GM18502 (cell line): ENCODE results near the gene ZNF446.
"Not testable (repeated sequence)": the region's sequence is repeated elsewhere in the genome, so short reads cannot be mapped to it uniquely, and the experiment has no call there.

ENCODE experiments used
- ATAC-seq: cut with Tn5 transposase; IDR thresholded peaks from one replicate; pipeline ENCODE4 v1.9.1; 2021; ENCODE audit warnings: mild to moderate bottlenecking; ENCODE audit not compliant: unreplicated experiment, poor library complexity

Gene ZNF446

GRCh38 chr19:58469241-58470013, 6.7 kb upstream of the ZNF446 start:
- no peak for ATAC-seq

GRCh38 chr19:58470837-58471543, 5.2 kb upstream of the ZNF446 start:
- not testable (repeated sequence) for ATAC-seq

- ATAC-seq = no peak
Observed at GRCh38 chr19:58471736-58472135, 4.4 kb upstream of the ZNF446 start.

- no peak for ATAC-seq
Observed at GRCh38 chr19:58473775-58474174, 2.4 kb upstream of the ZNF446 start.

GRCh38 chr19:58474291-58474996, 1.7 kb upstream of the ZNF446 start:
- no peak for ATAC-seq

- ATAC-seq = peak; percentile 11
Observed at GRCh38 chr19:58474997-58475713, 997 bp upstream of the ZNF446 start.

- no peak for ATAC-seq
Observed at GRCh38 chr19:58476498-58477015, 405 bp downstream of the ZNF446 start.

GRCh38 chr19:58477130-58477529, 978 bp downstream of the ZNF446 start:
- ATAC-seq = no peak

GRCh38 chr19:58477871-58478270, 1.7 kb downstream of the ZNF446 start:
- ATAC-seq = no peak

- ATAC-seq = no peak
Observed at GRCh38 chr19:58479303-58479702, 3.2 kb downstream of the ZNF446 start.

GRCh38 chr19:58479736-58480480, 3.8 kb downstream of the ZNF446 start:
- no peak for ATAC-seq

- ATAC-seq = no peak
Observed at GRCh38 chr19:58480481-58480830, 4.3 kb downstream of the ZNF446 start.

GRCh38 chr19:58480831-58481230, 4.7 kb downstream of the ZNF446 start:
- ATAC-seq = no peak

- ATAC-seq = no peak
Observed at GRCh38 chr19:58482372-58482771, 6.2 kb downstream of the ZNF446 start.

GRCh38 chr19:58483776-58484175, 7.6 kb downstream of the ZNF446 start:
- no peak for ATAC-seq

GRCh38 chr19:58484349-58484748, 8.2 kb downstream of the ZNF446 start:
- ATAC-seq = not testable (repeated sequence)

GRCh38 chr19:58491393-58491792, 15.2 kb downstream of the ZNF446 start:
- no peak for ATAC-seq

- no peak for ATAC-seq
Observed at GRCh38 chr19:58492265-58492664, 16.1 kb downstream of the ZNF446 start.

- no peak for ATAC-seq
Observed at GRCh38 chr19:58497634-58498170, 21.6 kb downstream of the ZNF446 start.
